SJSA1 (cell line): ENCODE results near the gene JAG2. TPM values are rescaled to one million over a fixed set of nuclear protein-coding genes. Genes with fewer than 3 reads are reported as not detected.

Source experiments
- DNase-seq, 2 experiments: peaks; one replicate each; pipeline ENCODE4 v3.0.0-alpha.2; 2015 to 2020; ENCODE audit warnings: low spot score in 2 of 2, low read depth in 1 of 2
- H3K27ac ChIP-seq: fragments of 250-450 bp; sonication (Bioruptor Pico); 2 replicates; pipeline ENCODE4 v1.5.1; 2020; ENCODE audit warnings: mild to moderate bottlenecking, moderate library complexity
- H3K27me3 ChIP-seq: fragments of 250-450 bp; sonication (Bioruptor Pico); replicated peaks from 2 replicates; pipeline ENCODE4 v1.5.1; 2020; ENCODE audit warnings: mild to moderate bottlenecking, moderate library complexity
- H3K36me3 ChIP-seq: fragments of 250-450 bp; sonication (Bioruptor Pico); 2 replicates; pipeline ENCODE4 v1.5.1; 2020; ENCODE audit warnings: mild to moderate bottlenecking
- H3K4me1 ChIP-seq: fragments of 250-450 bp; sonication (Bioruptor Pico); replicated peaks from 2 replicates; pipeline ENCODE4 v1.6.1; 2021; ENCODE audit warnings: mild to moderate bottlenecking
- H3K4me3 ChIP-seq: fragments of 250-450 bp; sonication (Bioruptor Pico); 2 replicates; pipeline ENCODE4 v1.5.1; 2020; ENCODE audit warnings: mild to moderate bottlenecking
- H3K9me3 ChIP-seq: fragments of 250-450 bp; sonication (Bioruptor Pico); replicated peaks from 2 replicates; pipeline ENCODE4 v1.5.1; 2020; ENCODE audit warnings: mild to moderate bottlenecking
- total RNA-seq: library from RNA; depleted of rRNA; stranded (reverse); fragments of >200 nt; shearing (Covaris generic); gene quantifications from 2 replicates; pipeline ENCODE4 v1.2.3, GENCODE V29; 2014; rRNA removed

JAG2 gene
- 125 and 160 TPM in 2 replicates for total RNA-seq

- Histone ChIP-seq H3K27me3 (no peaks in the 10 kb centered on the region), H3K27ac (peak within 1 kb of the TSS; percentile 45; the same call in 1 of the 2 replicates), H3K9me3 (0 out of 2 replicates have a peak, but pooled peaks cover 2% of the 10 kb centered on the region), H3K4me3 (peak within 1 kb of the TSS; percentile 83), H3K4me1 (peaks cover 60% of the 10 kb centered on the region), H3K36me3 (peaks cover 39% of the 10 kb centered on the region)
- peak in 1 of 2 experiments; percentile 79 for DNase-seq
Observed at GRCh38 chr14:105168496-105168978, at the start of gene JAG2. Gene JAG2, minus strand, starts transcription at chr14:105168776. Its CDS starts 356 bp downstream, at chr14:105168420.

GRCh38 chr14:105217774-105218173, 49.2 kb upstream of the JAG2 start:
- no peak overlapping the region for H3K4me3 ChIP-seq
- H3K4me1 ChIP-seq: no peaks in the 10 kb centered on the region
- H3K9me3 ChIP-seq: no peaks in the 10 kb centered on the region
- H3K27ac ChIP-seq: no peak overlapping the region
- DNase-seq: no peak
- H3K36me3 ChIP-seq: peaks cover 36% of the 10 kb centered on the region
- H3K27me3 ChIP-seq: no peaks in the 10 kb centered on the region

- DNase-seq: no peak
- Histone ChIP-seq H3K27me3 (no peaks in the 10 kb centered on the region), H3K36me3 (peaks cover 35% of the 10 kb centered on the region), H3K9me3 (no peaks in the 10 kb centered on the region), H3K27ac (no peak overlapping the region), H3K4me3 (no peak overlapping the region), H3K4me1 (no peaks in the 10 kb centered on the region)
Observed at GRCh38 chr14:105216490-105217247, 48.1 kb upstream of the JAG2 start.

DNA sequence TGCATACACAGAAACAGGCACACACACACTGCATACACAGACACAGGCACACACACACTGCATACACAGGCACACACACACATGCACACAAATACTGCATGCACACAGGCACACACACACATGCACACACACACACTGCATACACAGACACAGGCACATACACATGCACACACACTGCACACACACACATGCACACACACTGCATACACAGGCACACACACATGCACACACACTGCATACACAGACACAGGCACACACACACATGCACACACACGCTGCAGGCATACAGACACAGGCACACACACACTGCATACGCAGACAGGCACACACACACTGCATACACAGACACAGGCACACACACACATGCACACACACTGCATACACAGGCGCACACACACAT, 47.0 kb upstream of the JAG2 start:
- DNase-seq: no peak
- Histone ChIP-seq H3K4me1 (no peaks in the 10 kb centered on the region), H3K27ac (no peak overlapping the region)

GRCh38 chr14:105214324-105214915, 45.8 kb upstream of the JAG2 start:
- no peak overlapping the region for H3K4me3 ChIP-seq
- no peaks in the 10 kb centered on the region for H3K27me3 ChIP-seq
- H3K27ac ChIP-seq: no peak overlapping the region
- no peaks in the 10 kb centered on the region for H3K9me3 ChIP-seq
- H3K36me3 ChIP-seq: peaks cover 20% of the 10 kb centered on the region
- H3K4me1 ChIP-seq: no peaks in the 10 kb centered on the region
- DNase-seq: no peak

More for the DNA sequence above, 47.0 kb upstream of the JAG2 start:
- Histone ChIP-seq H3K27me3 (no peaks in the 10 kb centered on the region), H3K9me3 (no peaks in the 10 kb centered on the region), H3K4me3 (no peak overlapping the region), H3K36me3 (peaks cover 24% of the 10 kb centered on the region)

DNA sequence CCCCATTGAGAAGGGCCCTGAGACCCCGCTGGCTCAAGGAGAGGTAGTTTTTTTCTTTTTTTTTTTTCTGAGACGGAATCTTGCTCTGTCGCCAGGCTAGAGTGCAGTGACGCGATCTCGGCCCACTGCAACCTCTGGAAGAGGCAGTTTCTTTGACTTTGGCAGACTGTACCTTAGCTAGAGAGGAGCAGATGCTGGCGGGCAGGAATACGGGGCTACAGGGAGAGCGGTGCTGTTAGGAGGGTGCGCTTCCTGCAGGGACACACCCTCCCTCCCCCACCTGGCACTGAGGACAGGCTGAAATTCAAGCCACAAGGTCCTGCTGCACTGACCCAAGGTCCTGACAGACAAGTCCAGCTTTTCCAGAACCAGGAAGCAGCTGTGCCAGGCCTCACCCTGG, 44.8 kb upstream of the JAG2 start:
- no peaks in the 10 kb centered on the region for H3K4me1 ChIP-seq
- H3K4me3 ChIP-seq: no peak overlapping the region
- H3K36me3 ChIP-seq: peaks cover 11% of the 10 kb centered on the region
- DNase-seq: no peak
- H3K9me3 ChIP-seq: no peaks in the 10 kb centered on the region
- no peak overlapping the region for H3K27ac ChIP-seq
- no peaks in the 10 kb centered on the region for H3K27me3 ChIP-seq

- H3K4me1 ChIP-seq: no peaks in the 10 kb centered on the region
- no peaks in the 10 kb centered on the region for H3K27me3 ChIP-seq
- H3K36me3 ChIP-seq: peaks cover 8% of the 10 kb centered on the region
- no peak overlapping the region for H3K27ac ChIP-seq
- H3K4me3 ChIP-seq: no peak overlapping the region
- no peaks in the 10 kb centered on the region for H3K9me3 ChIP-seq
- no peak for DNase-seq
Observed at GRCh38 chr14:105212541-105213300, 44.1 kb upstream of the JAG2 start.

GRCh38 chr14:105211758-105212089, 43.1 kb upstream of the JAG2 start:
- no peak overlapping the region for H3K4me3 ChIP-seq
- peaks cover 4% of the 10 kb centered on the region; the same call in 1 of the 2 replicates for H3K36me3 ChIP-seq
- no peaks in the 10 kb centered on the region for H3K27me3 ChIP-seq
- H3K9me3 ChIP-seq: no peaks in the 10 kb centered on the region
- DNase-seq: no peak
- H3K4me1 ChIP-seq: no peaks in the 10 kb centered on the region
- H3K27ac ChIP-seq: no peak overlapping the region

GRCh38 chr14:105211086-105211757, 42.6 kb upstream of the JAG2 start:
- no peaks in the 10 kb centered on the region for H3K9me3 ChIP-seq
- no peaks in the 10 kb centered on the region for H3K27me3 ChIP-seq
- no peaks in the 10 kb centered on the region for H3K4me1 ChIP-seq
- no peak overlapping the region for H3K4me3 ChIP-seq
- DNase-seq: no peak
- H3K27ac ChIP-seq: no peak overlapping the region
- H3K36me3 ChIP-seq: peaks cover 4% of the 10 kb centered on the region; the same call in 1 of the 2 replicates

GRCh38 chr14:105210266-105211025, 41.9 kb upstream of the JAG2 start:
- DNase-seq: no peak
- Histone ChIP-seq H3K36me3 (peaks cover 4% of the 10 kb centered on the region; the same call in 1 of the 2 replicates), H3K4me3 (no peak overlapping the region), H3K9me3 (no peaks in the 10 kb centered on the region), H3K27me3 (no peaks in the 10 kb centered on the region), H3K4me1 (no peaks in the 10 kb centered on the region), H3K27ac (no peak overlapping the region)

GRCh38 chr14:105209646-105210045, 41.1 kb upstream of the JAG2 start:
- DNase-seq: no peak

GRCh38 chr14:105209091-105209490, 40.5 kb upstream of the JAG2 start:
- H3K4me1 ChIP-seq: no peaks in the 10 kb centered on the region

More at GRCh38 chr14:105209646-105210045, 41.1 kb upstream of the JAG2 start:
- Histone ChIP-seq H3K27me3 (no peaks in the 10 kb centered on the region), H3K4me1 (no peaks in the 10 kb centered on the region), H3K4me3 (no peak overlapping the region), H3K36me3 (peaks cover 4% of the 10 kb centered on the region; the same call in 1 of the 2 replicates), H3K27ac (no peak overlapping the region), H3K9me3 (no peaks in the 10 kb centered on the region)

DNA sequence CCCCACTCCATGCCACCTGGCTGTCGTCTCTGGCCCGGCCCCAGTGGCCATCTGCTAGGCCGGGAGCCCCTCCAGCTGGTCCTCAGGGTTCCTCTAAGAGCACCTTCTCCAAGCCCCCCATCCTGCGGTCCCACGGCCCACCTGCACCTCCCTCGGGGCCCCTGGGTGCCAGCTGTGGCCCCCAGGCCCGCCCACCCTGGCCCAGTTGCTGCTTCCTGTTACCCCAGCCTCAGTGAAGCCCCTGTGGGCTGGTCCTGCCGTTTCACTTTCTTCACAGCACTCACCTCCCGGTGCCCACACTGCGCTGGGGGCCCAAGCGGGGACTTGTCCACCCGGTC, 40.1 kb upstream of the JAG2 start:
- no peak overlapping the region for H3K27ac ChIP-seq
- no peaks in the 10 kb centered on the region for H3K27me3 ChIP-seq
- no peaks in the 10 kb centered on the region for H3K4me1 ChIP-seq
- no peaks in the 10 kb centered on the region for H3K9me3 ChIP-seq
- DNase-seq: no peak
- no peak overlapping the region for H3K4me3 ChIP-seq
- peaks cover 4% of the 10 kb centered on the region; the same call in 1 of the 2 replicates for H3K36me3 ChIP-seq

More at GRCh38 chr14:105209091-105209490, 40.5 kb upstream of the JAG2 start:
- Histone ChIP-seq H3K9me3 (no peaks in the 10 kb centered on the region), H3K27me3 (no peaks in the 10 kb centered on the region), H3K36me3 (peaks cover 4% of the 10 kb centered on the region; the same call in 1 of the 2 replicates), H3K4me3 (no peak overlapping the region), H3K27ac (no peak overlapping the region)
- no peak for DNase-seq
